SK-N-SH treated with all-trans-retinoic acid at 6 μM for 48 hours (cell line): ENCODE results near the gene EYA4.

Source experiments
- BACH2 ChIP-seq: fragments of 250-450 bp; sonication (Bioruptor Pico); IDR thresholded peaks from 2 replicates; pipeline ENCODE4 v1.9.0; 2021; ENCODE audit warnings: mild to moderate bottlenecking, borderline replicate concordance
- ESRRG ChIP-seq: fragments of 250-450 bp; sonication (Bioruptor Pico); IDR thresholded peaks from 2 replicates; pipeline ENCODE4 v1.6.1; 2021; ENCODE audit warnings: mild to moderate bottlenecking
- ISL1 ChIP-seq: fragments of 250-450 bp; sonication (Bioruptor Pico); IDR thresholded peaks from 2 replicates; pipeline ENCODE4 v2.1.2; 2022; ENCODE audit warnings: mild to moderate bottlenecking, moderate library complexity
- OSR1 ChIP-seq: fragments of 250-450 bp; sonication (Bioruptor Pico); IDR thresholded peaks from 2 replicates; pipeline ENCODE4 v1.8.0; 2022; ENCODE audit warnings: moderate library complexity, mild to moderate bottlenecking, inconsistent platforms
- PATZ1 ChIP-seq: fragments of 250-450 bp; sonication (Bioruptor Pico); IDR thresholded peaks from 2 replicates; pipeline ENCODE4 v1.8.0; 2020; ENCODE audit warnings: mild to moderate bottlenecking, moderate library complexity, borderline replicate concordance
- PPARA ChIP-seq: fragments of 250-450 bp; sonication (Bioruptor Pico); IDR thresholded peaks from 2 replicates; pipeline ENCODE4 v1.5.0; 2020; ENCODE audit warnings: mild to moderate bottlenecking, borderline replicate concordance
- RARB ChIP-seq: fragments of 250-450 bp; sonication (Bioruptor Pico); IDR thresholded peaks from 2 replicates; pipeline ENCODE4 v1.8.0; 2021; ENCODE audit warnings: mild to moderate bottlenecking, moderate library complexity
- ZFP30 ChIP-seq: fragments of 450-650 bp; formaldehyde crosslinking; IDR thresholded peaks from 2 replicates; pipeline ENCODE4 v1.5.0; 2022; ENCODE audit warnings: mild to moderate bottlenecking, moderate library complexity
- ZNF70 ChIP-seq: fragments of 450-650 bp; formaldehyde crosslinking; IDR thresholded peaks from 2 replicates; pipeline ENCODE4 v1.5.0; 2020; ENCODE audit warnings: mild to moderate bottlenecking, moderate library complexity
- ZNF8 ChIP-seq: fragments of 450-650 bp; formaldehyde crosslinking; IDR thresholded peaks from 2 replicates; pipeline ENCODE4 v1.5.0; 2020; ENCODE audit warnings: mild to moderate bottlenecking, moderate library complexity
- TF ChIP-seq, protein P1 (sequence below): fragments of 250-450 bp; sonication (Bioruptor Pico); IDR thresholded peaks from 2 replicates; pipeline ENCODE4 v1.5.1; 2020; ENCODE audit warnings: low read depth, mild to moderate bottlenecking, moderate library complexity
- TF ChIP-seq, protein P2 (sequence below): fragments of 250-450 bp; sonication (Bioruptor Pico); IDR thresholded peaks from 2 replicates; pipeline ENCODE4 v1.5.1; 2021; ENCODE audit warnings: mild to moderate bottlenecking, moderate library complexity

- TF ChIP-seq PPARA (CRISPR knock-in tag), result no peak
- TF ChIP-seq ESRRG (CRISPR knock-in tag), result no peak
- no peak for TF ChIP-seq ZNF8
- TF ChIP-seq RARB (CRISPR knock-in tag), result no peak
- TF ChIP-seq ZFP30 (CRISPR knock-in tag), result no peak
- no peak for TF ChIP-seq PATZ1 (CRISPR knock-in tag)
- TF ChIP-seq OSR1 (CRISPR knock-in tag), result no peak
- TF ChIP-seq, protein P1, sequence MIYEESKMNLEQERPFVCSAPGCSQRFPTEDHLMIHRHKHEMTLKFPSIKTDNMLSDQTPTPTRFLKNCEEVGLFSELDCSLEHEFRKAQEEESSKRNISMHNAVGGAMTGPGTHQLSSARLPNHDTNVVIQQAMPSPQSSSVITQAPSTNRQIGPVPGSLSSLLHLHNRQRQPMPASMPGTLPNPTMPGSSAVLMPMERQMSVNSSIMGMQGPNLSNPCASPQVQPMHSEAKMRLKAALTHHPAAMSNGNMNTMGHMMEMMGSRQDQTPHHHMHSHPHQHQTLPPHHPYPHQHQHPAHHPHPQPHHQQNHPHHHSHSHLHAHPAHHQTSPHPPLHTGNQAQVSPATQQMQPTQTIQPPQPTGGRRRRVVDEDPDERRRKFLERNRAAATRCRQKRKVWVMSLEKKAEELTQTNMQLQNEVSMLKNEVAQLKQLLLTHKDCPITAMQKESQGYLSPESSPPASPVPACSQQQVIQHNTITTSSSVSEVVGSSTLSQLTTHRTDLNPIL (CRISPR knock-in tag), result no peak
- TF ChIP-seq ISL1 (CRISPR knock-in tag), result no peak
- no peak for TF ChIP-seq ZNF70 (CRISPR knock-in tag)
- TF ChIP-seq, protein P2, sequence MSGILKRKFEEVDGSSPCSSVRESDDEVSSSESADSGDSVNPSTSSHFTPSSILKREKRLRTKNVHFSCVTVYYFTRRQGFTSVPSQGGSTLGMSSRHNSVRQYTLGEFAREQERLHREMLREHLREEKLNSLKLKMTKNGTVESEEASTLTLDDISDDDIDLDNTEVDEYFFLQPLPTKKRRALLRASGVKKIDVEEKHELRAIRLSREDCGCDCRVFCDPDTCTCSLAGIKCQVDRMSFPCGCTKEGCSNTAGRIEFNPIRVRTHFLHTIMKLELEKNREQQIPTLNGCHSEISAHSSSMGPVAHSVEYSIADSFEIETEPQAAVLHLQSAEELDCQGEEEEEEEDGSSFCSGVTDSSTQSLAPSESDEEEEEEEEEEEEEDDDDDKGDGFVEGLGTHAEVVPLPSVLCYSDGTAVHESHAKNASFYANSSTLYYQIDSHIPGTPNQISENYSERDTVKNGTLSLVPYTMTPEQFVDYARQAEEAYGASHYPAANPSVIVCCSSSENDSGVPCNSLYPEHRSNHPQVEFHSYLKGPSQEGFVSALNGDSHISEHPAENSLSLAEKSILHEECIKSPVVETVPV (CRISPR knock-in tag), result no peak
- no peak for TF ChIP-seq BACH2 (CRISPR knock-in tag)
These were observed 225.5 kb downstream of the EYA4 start for GRCh38 chr6:133466680-133467079.
